Measurements from ENCODE around the gene ITGB7. TPM values are rescaled to one million over a fixed set of nuclear protein-coding genes. Genes with fewer than 3 reads are reported as not detected.
A peak's percentile ranks its signal among the peaks of the same experiment; 100 is the strongest.
"Not testable (repeated sequence)": the region's sequence is repeated elsewhere in the genome, so short reads cannot be mapped to it uniquely, and the experiment has no call there.

The ITGB7 gene
- total RNA-seq, 3 donors from 2014 or later (not counting 1 experiment from before 2014, with no cell fraction given) = 329 to 441 (median 439) TPM

GRCh38 chr12:53179687-53180219 lies 27.3 kb downstream of the ITGB7 start:
- H3K27me3 Mint-ChIP-seq (ENCODE audit: low read depth in 2 of 2) = no peaks in the 10 kb centered on the region
- Histone ChIP-seq H3K9me3 (ENCODE audit: control insufficient read depth, insufficient read depth, low read length) (no peaks in the 10 kb centered on the region), H3K4me3 (ENCODE audit: low read length) (peak overlapping the region; percentile 74), H3K27me3 (ENCODE audit: control insufficient read depth, insufficient read depth, low read length) (no peaks in the 10 kb centered on the region), H3K4me1 (ENCODE audit: control insufficient read depth, insufficient read depth, low read length) (peaks cover 20% of the 10 kb centered on the region), H3K36me3 (ENCODE audit: control insufficient read depth, insufficient read depth, low read length) (peaks cover 20% of the 10 kb centered on the region), H3K27ac (ENCODE audit: low read length) (peak overlapping the region; percentile 91)
- peak overlapping the region; percentile 89 for H3K4me3 Mint-ChIP-seq
- H3K36me3 Mint-ChIP-seq = no peaks in the 10 kb centered on the region
- H3K27ac Mint-ChIP-seq = peak overlapping the region; percentile 93 to 97
- intact Hi-C loops (cut with micrococcal nuclease) = loop anchor here (1.0 to 2.0 kb wide), 3 partner anchors 21 to 142 kb away; partner anchors contain the start of gene AAAS
- peak; percentile 3 to 8 (median 4) for ATAC-seq
- no peaks in the 10 kb centered on the region for H3K9me3 Mint-ChIP-seq
- DNase-seq = no peak
- WGBS (ENCODE audit: insufficient coverage) = 16% methylated on average over 12 of the region's 12 CpGs
- H3K4me1 Mint-ChIP-seq = peaks cover 34 to 49% of the 10 kb centered on the region in 2 donors
- no peak for TF ChIP-seq CTCF (IDR thresholded peaks at IDR 0.05)

DNA sequence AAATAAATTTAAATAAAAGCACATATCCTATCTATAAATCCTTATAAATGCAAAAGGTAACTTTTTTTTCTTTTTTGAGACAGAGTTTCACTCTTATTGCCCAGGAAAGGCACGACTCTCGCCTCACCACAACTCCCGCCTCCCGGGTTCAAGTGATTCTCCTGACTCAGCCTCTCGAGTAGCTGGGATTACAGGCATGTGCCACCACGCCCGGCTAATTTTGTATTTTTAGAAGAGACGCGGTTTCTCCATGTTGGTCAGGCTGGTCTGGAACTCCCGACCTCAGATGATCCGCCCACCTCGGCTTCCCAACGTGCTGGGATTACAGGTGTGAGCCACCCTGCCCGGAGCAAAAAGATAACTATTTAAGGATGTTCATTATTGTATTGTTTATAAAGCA lies 28.2 kb downstream of the ITGB7 start:
- ATAC-seq; intact Hi-C loops (cut with micrococcal nuclease); H3K9me3 Mint-ChIP-seq; H3K36me3 Mint-ChIP-seq; H3K9me3 ChIP-seq (ENCODE audit: control insufficient read depth, insufficient read depth, low read length); DNase-seq; H3K4me3 ChIP-seq (ENCODE audit: low read length); H3K27ac ChIP-seq (ENCODE audit: low read length); H3K27me3 ChIP-seq (ENCODE audit: control insufficient read depth, insufficient read depth, low read length); H3K27me3 Mint-ChIP-seq (ENCODE audit: low read depth in 2 of 2): not testable (repeated sequence)
- Mint-ChIP-seq H3K27ac (peak overlapping the region; percentile 93 to 97), H3K4me3 (peak overlapping the region; percentile 89), H3K4me1 (peaks cover 34 to 43% of the 10 kb centered on the region in 2 donors)
- WGBS (ENCODE audit: insufficient coverage) = 95% methylated on average over 14 of the region's 14 CpGs
- Histone ChIP-seq H3K4me1 (ENCODE audit: control insufficient read depth, insufficient read depth, low read length) (peaks cover 20% of the 10 kb centered on the region), H3K36me3 (ENCODE audit: control insufficient read depth, insufficient read depth, low read length) (peaks cover 14% of the 10 kb centered on the region)

DNA sequence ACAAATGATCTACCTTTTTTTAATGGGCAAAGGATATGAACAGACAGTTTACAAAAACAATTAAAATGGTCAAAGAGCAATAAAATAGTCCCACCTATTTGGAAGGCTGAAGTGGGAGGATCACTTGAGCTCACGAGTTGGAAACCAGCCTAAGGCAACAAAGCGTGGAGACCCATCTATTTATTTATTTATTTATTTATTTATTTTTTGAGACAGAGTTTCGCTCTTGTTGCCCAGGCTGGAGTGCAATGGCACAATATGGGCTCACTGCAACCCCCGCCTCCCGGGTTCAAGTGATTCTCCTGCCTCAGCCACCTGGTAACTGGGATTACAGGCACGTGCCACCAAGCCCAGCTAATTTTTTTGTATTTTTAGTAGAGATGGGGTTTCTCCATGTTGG lies 29.6 kb downstream of the ITGB7 start:
- H3K27me3 Mint-ChIP-seq (ENCODE audit: low read depth in 2 of 2); H3K9me3 Mint-ChIP-seq; H3K9me3 ChIP-seq (ENCODE audit: control insufficient read depth, insufficient read depth, low read length); intact Hi-C loops (cut with micrococcal nuclease); H3K4me3 ChIP-seq (ENCODE audit: low read length); H3K27ac ChIP-seq (ENCODE audit: low read length); H3K4me3 Mint-ChIP-seq; ATAC-seq; DNase-seq; H3K27ac Mint-ChIP-seq; H3K27me3 ChIP-seq (ENCODE audit: control insufficient read depth, insufficient read depth, low read length); H3K36me3 ChIP-seq (ENCODE audit: control insufficient read depth, insufficient read depth, low read length); H3K36me3 Mint-ChIP-seq: not testable (repeated sequence)
- H3K4me1 Mint-ChIP-seq = peaks cover 27 to 32% of the 10 kb centered on the region in 2 donors
- 92% methylated on average over 6 of the region's 6 CpGs for WGBS (ENCODE audit: insufficient coverage)
- H3K4me1 ChIP-seq (ENCODE audit: control insufficient read depth, insufficient read depth, low read length) = peaks cover 20% of the 10 kb centered on the region

DNA sequence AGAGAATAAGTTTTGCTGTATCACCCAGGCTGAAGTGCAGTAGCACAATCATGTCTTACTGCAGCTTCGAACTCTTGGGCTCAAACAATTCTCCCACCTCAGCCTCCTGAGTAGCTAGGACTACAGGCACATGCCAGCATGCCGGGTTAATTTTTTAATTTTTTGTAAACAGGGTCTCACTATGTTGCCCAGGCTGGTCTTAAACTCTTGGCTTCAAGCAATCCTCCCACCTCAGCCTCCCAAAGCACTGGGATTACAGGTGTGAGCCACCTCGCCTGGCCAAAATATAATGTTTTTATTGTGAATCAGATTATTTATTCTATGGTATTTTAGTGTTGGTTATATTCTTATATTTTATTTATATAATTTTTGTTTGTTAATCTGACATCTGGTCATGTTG lies 30.3 kb downstream of the ITGB7 start:
- DNase-seq (no peak), ATAC-seq (no peak)
- Histone ChIP-seq H3K9me3 (ENCODE audit: control insufficient read depth, insufficient read depth, low read length) (no peaks in the 10 kb centered on the region), H3K36me3 (ENCODE audit: control insufficient read depth, insufficient read depth, low read length) (no peaks in the 10 kb centered on the region), H3K4me3 (ENCODE audit: low read length) (no peak overlapping the region), H3K27me3 (ENCODE audit: control insufficient read depth, insufficient read depth, low read length) (no peaks in the 10 kb centered on the region), H3K27ac (ENCODE audit: low read length) (no peak overlapping the region), H3K4me1 (ENCODE audit: control insufficient read depth, insufficient read depth, low read length) (peaks cover 13% of the 10 kb centered on the region)
- intact Hi-C loops (cut with micrococcal nuclease) = no loop called here
- no peaks in the 10 kb centered on the region for H3K9me3 Mint-ChIP-seq
- no peak overlapping the region for H3K27ac Mint-ChIP-seq
- no peaks in the 10 kb centered on the region for H3K27me3 Mint-ChIP-seq (ENCODE audit: low read depth in 2 of 2)
- peaks cover 5% of the 10 kb centered on the region for H3K36me3 Mint-ChIP-seq
- 96% methylated on average over 2 of the region's 3 CpGs for WGBS (ENCODE audit: insufficient coverage)
- no peak for TF ChIP-seq CTCF (IDR thresholded peaks at IDR 0.05)
- peaks cover 21 to 25% of the 10 kb centered on the region in 2 donors for H3K4me1 Mint-ChIP-seq
- H3K4me3 Mint-ChIP-seq = no peak overlapping the region
